ENCODE measurements around the gene SLC4A5.

SLC4A5 gene

GRCh38 chr2:74226648-74227213 lies 116.5 kb downstream of the SLC4A5 start:
- no peak for DNase-seq (ENCODE audit: low read depth, low spot score)
- H3K4me3 ChIP-seq (ENCODE audit: low read depth, low read length): no peak overlapping the region
- POLR2A ChIA-PET: interaction anchor here (0.7 kb wide), 1 partner anchor 21 kb away, joined by 3 read pairs; no protein-coding TSS in a partner anchor
- CTCF ChIA-PET: interaction anchor here (0.7 to 2.4 kb wide), 3 partner anchors 8 to 108 kb away, joined by 3 to 7 read pairs (median 6); no protein-coding TSS in a partner anchor
- TF ChIP-seq, protein P1, sequence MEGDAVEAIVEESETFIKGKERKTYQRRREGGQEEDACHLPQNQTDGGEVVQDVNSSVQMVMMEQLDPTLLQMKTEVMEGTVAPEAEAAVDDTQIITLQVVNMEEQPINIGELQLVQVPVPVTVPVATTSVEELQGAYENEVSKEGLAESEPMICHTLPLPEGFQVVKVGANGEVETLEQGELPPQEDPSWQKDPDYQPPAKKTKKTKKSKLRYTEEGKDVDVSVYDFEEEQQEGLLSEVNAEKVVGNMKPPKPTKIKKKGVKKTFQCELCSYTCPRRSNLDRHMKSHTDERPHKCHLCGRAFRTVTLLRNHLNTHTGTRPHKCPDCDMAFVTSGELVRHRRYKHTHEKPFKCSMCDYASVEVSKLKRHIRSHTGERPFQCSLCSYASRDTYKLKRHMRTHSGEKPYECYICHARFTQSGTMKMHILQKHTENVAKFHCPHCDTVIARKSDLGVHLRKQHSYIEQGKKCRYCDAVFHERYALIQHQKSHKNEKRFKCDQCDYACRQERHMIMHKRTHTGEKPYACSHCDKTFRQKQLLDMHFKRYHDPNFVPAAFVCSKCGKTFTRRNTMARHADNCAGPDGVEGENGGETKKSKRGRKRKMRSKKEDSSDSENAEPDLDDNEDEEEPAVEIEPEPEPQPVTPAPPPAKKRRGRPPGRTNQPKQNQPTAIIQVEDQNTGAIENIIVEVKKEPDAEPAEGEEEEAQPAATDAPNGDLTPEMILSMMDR (IDR thresholded peaks at IDR 0.05; ENCODE audit: insufficient read depth, low read length, missing control alignments): no peak

- no peak for DNase-seq (ENCODE audit: low read depth, low spot score)
- CTCF ChIA-PET: interaction anchor here (0.7 to 1.6 kb wide), 2 partner anchors 9 to 24 kb away, joined by 3 to 7 read pairs; no protein-coding TSS in a partner anchor
- POLR2A ChIA-PET: no interaction called here
- H3K4me3 ChIP-seq (ENCODE audit: low read depth, low read length): no peak overlapping the region
- TF ChIP-seq, protein P1 (IDR thresholded peaks at IDR 0.05; ENCODE audit: insufficient read depth, low read length, missing control alignments): no peak
Observed at GRCh38 chr2:74225698-74226459, 117.3 kb downstream of the SLC4A5 start.

GRCh38 chr2:74223941-74224770 lies 119.1 kb downstream of the SLC4A5 start:
- ChIA-PET CTCF (interaction anchor here (1.5 kb wide), 1 partner anchor 26 kb away, joined by 5 read pairs; no protein-coding TSS in a partner anchor), POLR2A (interaction anchor here (1.0 kb wide), 1 partner anchor 25 kb away, joined by 3 read pairs; the partner anchor contains the start of gene MTHFD2)
- no peak for DNase-seq (ENCODE audit: low read depth, low spot score)

DNA sequence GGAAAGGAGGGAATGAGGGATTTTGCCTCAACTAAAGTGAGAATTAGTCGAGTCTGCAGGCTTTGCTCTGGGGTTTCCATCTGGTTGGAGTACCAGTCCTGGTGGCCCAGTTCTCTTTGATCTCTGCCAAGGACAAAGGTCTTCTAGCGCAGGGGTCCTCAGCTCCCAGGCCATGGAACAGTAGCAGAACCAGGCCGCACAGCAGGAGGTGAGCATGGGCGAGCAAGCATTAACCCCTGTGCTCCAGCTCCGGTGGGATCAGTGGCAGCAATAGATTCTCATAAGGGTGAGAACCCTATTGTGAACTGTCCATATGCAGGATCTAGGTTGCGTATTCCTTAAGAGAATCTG lies 120.9 kb downstream of the SLC4A5 start:
- no peak for DNase-seq (ENCODE audit: low read depth, low spot score)
- ChIA-PET CTCF (interaction anchor here (1.3 kb wide), 1 partner anchor 113 kb away, joined by 3 read pairs; no protein-coding TSS in a partner anchor), POLR2A (no interaction called here)
- no peak overlapping the region for H3K4me3 ChIP-seq (ENCODE audit: low read depth, low read length)
- TF ChIP-seq, protein P1 (IDR thresholded peaks at IDR 0.05; ENCODE audit: insufficient read depth, low read length, missing control alignments): no peak

More at GRCh38 chr2:74223941-74224770, 119.1 kb downstream of the SLC4A5 start:
- TF ChIP-seq, protein P1 (IDR thresholded peaks at IDR 0.05; ENCODE audit: insufficient read depth, low read length, missing control alignments): no peak
- no peak overlapping the region for H3K4me3 ChIP-seq (ENCODE audit: low read depth, low read length)

- H3K4me3 ChIP-seq (ENCODE audit: low read depth, low read length): no peak overlapping the region
- ChIA-PET CTCF (interaction anchor here (1.3 kb wide), 1 partner anchor 114 kb away, joined by 3 read pairs; no protein-coding TSS in a partner anchor), POLR2A (no interaction called here)
- TF ChIP-seq, protein P1 (IDR thresholded peaks at IDR 0.05; ENCODE audit: insufficient read depth, low read length, missing control alignments): no peak
- no peak for DNase-seq (ENCODE audit: low read depth, low spot score)
Observed at GRCh38 chr2:74221604-74222299, 121.5 kb downstream of the SLC4A5 start.

All from AG04449 (cell line).